OCI-LY1 (cell line): ENCODE results near the gene ANKRD45.
"Not testable (repeated sequence)": the region's sequence is repeated elsewhere in the genome, so short reads cannot be mapped to it uniquely, and the experiment has no call there.

Experiments
- EZH2 ChIP-seq: fragments of 200-600 bp; sonication (generic), shearing (Covaris generic); IDR thresholded peaks from 2 replicates; pipeline ENCODE4 v1.8.0; 2017; ENCODE audit warnings: borderline replicate concordance, mixed run types, mild to moderate bottlenecking, antibody characterized with exemption, low read length, moderate library complexity, mixed read lengths
- TF ChIP-seq, protein P1 (sequence below): fragments of 200-600 bp; sonication (generic), shearing (Covaris generic); IDR thresholded peaks from 2 replicates; pipeline ENCODE4 v1.5.1; 2017; ENCODE audit warnings: mild to moderate bottlenecking, antibody characterized with exemption, low read length, moderate library complexity, mixed read lengths

DNA sequence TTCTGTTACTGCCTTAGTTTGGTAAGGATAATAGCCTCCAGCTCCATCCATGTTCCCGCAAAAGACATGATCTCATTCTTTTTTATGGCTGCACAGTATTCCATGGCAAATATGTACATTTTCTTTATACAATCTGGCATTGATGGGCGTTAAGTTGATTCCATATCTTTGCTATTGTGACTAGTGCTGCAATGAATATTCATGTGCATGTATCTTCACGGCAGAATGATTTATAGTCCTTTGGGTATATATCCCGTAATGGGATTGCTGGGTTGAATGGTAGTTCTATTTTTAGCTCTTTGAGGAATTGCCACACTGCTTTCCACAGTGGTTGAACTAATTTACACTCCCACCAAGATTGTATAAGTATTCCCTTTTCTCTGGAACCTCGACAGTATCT, 78.5 kb downstream of the ANKRD45 start:
- TF ChIP-seq, protein P1, sequence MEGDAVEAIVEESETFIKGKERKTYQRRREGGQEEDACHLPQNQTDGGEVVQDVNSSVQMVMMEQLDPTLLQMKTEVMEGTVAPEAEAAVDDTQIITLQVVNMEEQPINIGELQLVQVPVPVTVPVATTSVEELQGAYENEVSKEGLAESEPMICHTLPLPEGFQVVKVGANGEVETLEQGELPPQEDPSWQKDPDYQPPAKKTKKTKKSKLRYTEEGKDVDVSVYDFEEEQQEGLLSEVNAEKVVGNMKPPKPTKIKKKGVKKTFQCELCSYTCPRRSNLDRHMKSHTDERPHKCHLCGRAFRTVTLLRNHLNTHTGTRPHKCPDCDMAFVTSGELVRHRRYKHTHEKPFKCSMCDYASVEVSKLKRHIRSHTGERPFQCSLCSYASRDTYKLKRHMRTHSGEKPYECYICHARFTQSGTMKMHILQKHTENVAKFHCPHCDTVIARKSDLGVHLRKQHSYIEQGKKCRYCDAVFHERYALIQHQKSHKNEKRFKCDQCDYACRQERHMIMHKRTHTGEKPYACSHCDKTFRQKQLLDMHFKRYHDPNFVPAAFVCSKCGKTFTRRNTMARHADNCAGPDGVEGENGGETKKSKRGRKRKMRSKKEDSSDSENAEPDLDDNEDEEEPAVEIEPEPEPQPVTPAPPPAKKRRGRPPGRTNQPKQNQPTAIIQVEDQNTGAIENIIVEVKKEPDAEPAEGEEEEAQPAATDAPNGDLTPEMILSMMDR: not testable (repeated sequence)
- not testable (repeated sequence) for TF ChIP-seq EZH2
